DLD1 (cell line): ENCODE data around the gene LRSAM1.

Source experiments
- in situ Hi-C: cut with HindIII; loops from 2 replicates; pipeline ENCODE4 v1.10.0; 2017; ENCODE audit warnings: low sequenced_read_pairs

The LRSAM1 gene

GRCh38 chr9:127528422-127529251, 77.3 kb downstream of the LRSAM1 start:
- in situ Hi-C loops = no loop called here

DNA sequence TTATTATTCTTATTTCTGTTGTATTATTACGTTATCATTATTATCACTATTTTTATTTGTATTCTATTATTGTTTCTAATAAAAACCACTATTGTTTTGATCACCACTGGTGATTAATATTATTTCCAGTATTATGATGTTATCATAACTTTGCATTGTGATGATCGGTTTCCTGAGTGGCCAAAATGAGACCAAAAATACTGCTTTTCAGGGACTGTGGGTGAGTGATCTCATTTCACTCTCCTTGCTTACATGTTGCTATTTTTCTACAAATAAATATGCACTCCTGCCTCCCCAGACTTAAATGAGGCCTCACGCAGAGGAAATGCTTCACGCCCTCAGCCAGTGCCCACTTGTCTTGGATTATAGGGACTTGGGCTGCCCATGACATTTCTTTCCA, 78.4 kb downstream of the LRSAM1 start:
- in situ Hi-C loops = no loop called here

DNA sequence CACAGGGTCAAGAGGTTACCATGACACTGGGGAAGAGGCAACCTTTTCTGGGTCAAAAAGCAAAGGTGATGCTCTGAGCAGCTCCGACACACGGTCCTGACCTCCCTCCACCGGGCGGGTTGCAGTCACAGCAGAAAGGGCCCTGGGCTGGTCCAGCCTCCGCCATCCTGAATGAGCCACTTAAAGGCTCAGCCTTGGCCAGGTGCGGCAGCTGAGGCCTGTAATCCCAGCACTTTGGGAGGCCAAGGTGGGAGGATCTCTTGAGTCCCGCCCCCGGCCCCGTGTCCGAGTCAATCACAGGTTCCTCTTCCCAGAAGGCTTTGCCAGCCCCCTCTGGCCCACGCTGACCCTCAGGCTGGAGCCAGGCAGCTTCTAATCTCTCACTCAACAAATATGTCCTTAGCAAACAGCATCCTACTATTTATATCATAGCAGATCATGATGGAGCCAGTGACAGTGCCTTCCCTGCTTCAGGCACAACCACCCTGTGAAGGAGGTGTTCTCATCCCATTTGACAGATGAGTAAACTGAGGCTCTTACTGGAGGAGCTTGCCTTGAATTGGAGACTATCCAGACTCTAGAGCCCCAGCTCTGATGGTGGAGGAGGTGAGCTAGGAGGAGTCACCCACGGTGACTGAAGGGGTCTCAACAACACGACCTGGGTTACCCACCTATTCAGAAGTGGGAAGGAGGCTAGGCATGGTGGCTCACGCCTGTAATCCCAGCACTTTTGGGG, 79.1 kb downstream of the LRSAM1 start:
- in situ Hi-C loops = no loop called here

GRCh38 chr9:127531676-127532075, 80.4 kb downstream of the LRSAM1 start:
- in situ Hi-C loops = no loop called here

- in situ Hi-C loops = no loop called here
These were observed 83.1 kb downstream of the LRSAM1 start for GRCh38 chr9:127534250-127534906.

GRCh38 chr9:127534931-127535330, 83.6 kb downstream of the LRSAM1 start:
- in situ Hi-C loops = no loop called here

DNA sequence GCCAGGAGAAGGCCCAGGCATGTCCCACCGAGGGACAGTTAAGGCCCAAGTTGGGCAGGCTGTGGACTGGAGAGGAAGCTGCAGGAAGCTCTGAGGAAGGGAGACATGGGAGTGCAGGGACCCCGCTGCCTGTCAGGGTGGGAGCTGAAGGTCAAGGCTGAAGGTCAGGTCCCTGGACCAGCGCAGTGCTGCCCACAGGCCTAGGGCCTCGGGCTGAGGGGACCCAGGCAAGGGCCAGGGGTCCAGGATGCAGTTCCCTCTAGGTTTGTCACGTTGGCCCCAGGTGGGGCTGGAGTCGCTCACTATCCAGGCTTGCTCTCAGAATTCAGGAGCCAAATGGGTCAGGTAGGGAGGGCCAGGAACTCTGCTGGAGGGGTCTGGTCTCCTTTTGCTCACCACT, 84.1 kb downstream of the LRSAM1 start:
- in situ Hi-C loops = no loop called here

GRCh38 chr9:127535834-127536233, 84.5 kb downstream of the LRSAM1 start:
- in situ Hi-C loops = no loop called here

GRCh38 chr9:127536499-127536898, 85.2 kb downstream of the LRSAM1 start:
- in situ Hi-C loops = no loop called here

- in situ Hi-C loops = no loop called here
These were observed 85.7 kb downstream of the LRSAM1 start for GRCh38 chr9:127537014-127537413.

DNA sequence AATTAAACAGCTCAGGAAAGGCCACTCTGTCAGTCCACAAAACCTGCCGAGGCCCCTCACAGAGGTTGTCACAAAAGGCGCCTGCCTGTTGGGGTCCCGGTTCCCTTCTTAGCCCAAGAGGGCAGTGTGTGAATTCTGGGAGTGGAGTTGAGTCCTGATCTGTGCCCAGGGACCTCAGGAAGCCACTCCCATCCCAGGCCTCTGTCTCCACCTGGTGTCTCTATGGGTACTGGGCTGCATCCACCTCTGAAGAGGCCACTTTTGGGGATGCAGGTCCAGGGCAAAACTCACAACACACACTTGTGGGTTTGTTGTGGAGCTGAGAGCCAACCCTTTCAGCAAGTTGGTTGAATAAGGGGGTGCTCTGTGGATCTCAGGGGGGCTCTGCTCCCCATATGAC, 86.5 kb downstream of the LRSAM1 start:
- in situ Hi-C loops = no loop called here

GRCh38 chr9:127538849-127539258, 87.5 kb downstream of the LRSAM1 start:
- in situ Hi-C loops = no loop called here

GRCh38 chr9:127539259-127539981, 88.1 kb downstream of the LRSAM1 start:
- in situ Hi-C loops = no loop called here

GRCh38 chr9:127539982-127540663, 88.8 kb downstream of the LRSAM1 start:
- in situ Hi-C loops = no loop called here

GRCh38 chr9:127540664-127541041, 89.3 kb downstream of the LRSAM1 start:
- in situ Hi-C loops = no loop called here

- in situ Hi-C loops = no loop called here
These were observed 89.9 kb downstream of the LRSAM1 start for GRCh38 chr9:127541176-127541575.

DNA sequence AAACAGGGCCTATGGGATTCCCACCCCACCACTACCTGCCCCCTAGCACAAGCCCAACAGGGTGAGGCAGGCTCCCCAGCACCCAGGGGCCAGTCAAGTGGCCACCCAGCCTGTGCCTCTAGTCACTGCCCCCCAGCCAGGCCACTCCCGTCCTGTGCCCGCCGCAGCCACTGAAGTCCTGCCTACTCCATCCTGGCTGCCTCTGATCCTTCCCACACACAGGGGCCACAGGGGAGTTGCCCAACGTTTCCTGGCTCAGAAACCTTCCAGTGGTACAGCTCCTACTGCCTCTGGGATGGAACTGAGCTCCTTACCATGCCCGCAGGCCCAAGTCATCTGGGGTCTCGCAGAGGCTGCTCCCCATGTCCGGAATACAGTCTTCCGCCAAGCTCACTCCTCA, 90.6 kb downstream of the LRSAM1 start:
- in situ Hi-C loops = no loop called here

DNA sequence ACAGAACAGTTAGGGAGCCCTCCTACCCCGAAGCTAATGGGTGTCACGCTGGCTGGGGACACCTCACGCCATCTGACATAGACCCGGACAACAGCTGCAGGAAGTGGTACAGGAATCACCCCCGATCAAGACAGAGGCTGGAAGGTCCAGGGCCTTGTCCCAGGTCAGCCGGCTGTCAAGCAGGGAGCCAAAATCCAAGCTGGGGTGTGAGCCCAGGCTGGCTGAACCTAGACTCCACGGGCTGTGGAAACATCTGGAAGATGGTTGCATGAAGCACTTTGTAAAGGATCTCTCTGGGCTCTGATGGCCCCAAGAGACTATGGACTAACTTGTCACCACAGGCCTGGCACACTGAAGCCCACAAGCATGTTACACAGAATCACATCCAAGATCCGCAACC, 91.9 kb downstream of the LRSAM1 start:
- in situ Hi-C loops = no loop called here

- in situ Hi-C loops = no loop called here
These were observed 92.7 kb downstream of the LRSAM1 start for GRCh38 chr9:127543973-127544533.
